HCT116 (cell line): Measurements from ENCODE around the gene WWOX.

Source experiments
- CEBPB ChIP-seq: IDR thresholded peaks from 2 replicates; pipeline ENCODE4 v1.6.1; 2012; ENCODE audit warnings: low read depth
- EZH2 ChIP-seq: fragments of 200-600 bp; sonication (generic); IDR thresholded peaks from 2 replicates; pipeline ENCODE4 v1.6.1; 2017; ENCODE audit warnings: antibody characterized with exemption, mixed run types
- RAD21 ChIP-seq: IDR thresholded peaks from 2 replicates; pipeline ENCODE4 v1.6.1; 2012; ENCODE audit warnings: low read depth, mild to moderate bottlenecking
- TF ChIP-seq, protein P1 (sequence below), 3 experiments: fragments of 200-600 bp in 1 of 3; sonication (generic) in 1 of 3; IDR thresholded peaks in 2 of 3; conservative IDR thresholded peaks in 1 of 3; 2 replicates each; pipeline ENCODE4 v1.5.1; 2012 to 2017; ENCODE audit warnings: low read depth in 2 of 3, low read length in 2 of 3, antibody characterized with exemption in 1 of 3, borderline replicate concordance in 1 of 3, control low read depth in 1 of 3, mild to moderate bottlenecking in 1 of 3, mixed read lengths in 1 of 3, mixed run types in 1 of 3, moderate library complexity in 1 of 3; ENCODE audit not compliant: insufficient read depth in 1 of 3

DNA sequence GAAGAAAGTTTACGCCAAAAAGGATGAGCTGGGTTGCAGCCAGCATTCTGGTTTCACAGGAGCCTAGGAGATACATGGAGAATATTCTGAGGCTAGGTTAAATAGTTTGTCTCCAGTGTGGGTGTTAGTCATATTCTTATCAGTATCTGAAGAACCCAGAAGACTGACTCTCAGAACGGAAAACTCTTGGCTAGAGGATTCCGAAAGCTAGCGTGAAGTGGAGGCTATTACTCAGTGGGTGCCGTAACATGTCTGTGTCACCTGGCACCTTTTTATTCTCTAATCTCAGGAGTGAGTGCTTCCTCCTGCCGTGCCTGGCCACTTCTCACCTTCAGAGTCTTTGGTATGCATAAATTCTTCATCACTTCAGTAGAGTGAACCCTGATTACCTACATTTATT is 199.5 kb downstream of the WWOX start:
- TF ChIP-seq RAD21 = no peak
- TF ChIP-seq, protein P1, sequence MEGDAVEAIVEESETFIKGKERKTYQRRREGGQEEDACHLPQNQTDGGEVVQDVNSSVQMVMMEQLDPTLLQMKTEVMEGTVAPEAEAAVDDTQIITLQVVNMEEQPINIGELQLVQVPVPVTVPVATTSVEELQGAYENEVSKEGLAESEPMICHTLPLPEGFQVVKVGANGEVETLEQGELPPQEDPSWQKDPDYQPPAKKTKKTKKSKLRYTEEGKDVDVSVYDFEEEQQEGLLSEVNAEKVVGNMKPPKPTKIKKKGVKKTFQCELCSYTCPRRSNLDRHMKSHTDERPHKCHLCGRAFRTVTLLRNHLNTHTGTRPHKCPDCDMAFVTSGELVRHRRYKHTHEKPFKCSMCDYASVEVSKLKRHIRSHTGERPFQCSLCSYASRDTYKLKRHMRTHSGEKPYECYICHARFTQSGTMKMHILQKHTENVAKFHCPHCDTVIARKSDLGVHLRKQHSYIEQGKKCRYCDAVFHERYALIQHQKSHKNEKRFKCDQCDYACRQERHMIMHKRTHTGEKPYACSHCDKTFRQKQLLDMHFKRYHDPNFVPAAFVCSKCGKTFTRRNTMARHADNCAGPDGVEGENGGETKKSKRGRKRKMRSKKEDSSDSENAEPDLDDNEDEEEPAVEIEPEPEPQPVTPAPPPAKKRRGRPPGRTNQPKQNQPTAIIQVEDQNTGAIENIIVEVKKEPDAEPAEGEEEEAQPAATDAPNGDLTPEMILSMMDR (IDR thresholded peaks at IDR 0.05 in 2 of 3, conservative IDR thresholded peaks at IDR 0.05 in 1 of 3; ENCODE audit: borderline replicate concordance in 1 of 3, insufficient read depth in 1 of 3, low read depth in 2 of 3, low read length in 2 of 3) = no peak
- no peak for TF ChIP-seq EZH2
- TF ChIP-seq CEBPB = no peak
